GM12878 (cell line): ENCODE results near the gene ADK.

Source experiments
- CREM ChIP-seq: IDR thresholded peaks from 2 replicates; pipeline ENCODE4 v1.6.1; 2014; ENCODE audit warnings: antibody characterized with exemption, low read depth
- CTCF ChIP-seq, 3 experiments: IDR thresholded peaks in 2 of 3; conservative IDR thresholded peaks in 1 of 3; 2 replicates each; pipeline ENCODE4 v1.5.1; 2011; ENCODE audit warnings: low read depth in 3 of 3, low read length in 3 of 3, mild to moderate bottlenecking in 3 of 3, control low read depth in 2 of 3, moderate library complexity in 2 of 3, inconsistent platforms in 1 of 3, mixed read lengths in 1 of 3; ENCODE audit not compliant: control insufficient read depth in 2 of 3, insufficient read depth in 1 of 3; ENCODE audit errors: extremely low read depth in 1 of 3
- ETV6 ChIP-seq, 2 experiments: fragments of 450-650 bp in 1 of 2; IDR thresholded peaks in 1 of 2; conservative IDR thresholded peaks in 1 of 2; 2 replicates each; pipeline ENCODE4 v1.6.1; 2014; ENCODE audit warnings: antibody characterized with exemption in 1 of 2, borderline replicate concordance in 1 of 2, low read depth in 1 of 2, mild to moderate bottlenecking in 1 of 2, moderate library complexity in 1 of 2
- NFYB ChIP-seq: IDR thresholded peaks from 2 replicates; pipeline ENCODE4 v1.6.1; 2011; ENCODE audit warnings: low read depth, mild to moderate bottlenecking, low read length, improper control_type of control experiment, moderate library complexity; ENCODE audit not compliant: insufficient read depth
- USF1 ChIP-seq: IDR thresholded peaks from 2 replicates; pipeline ENCODE4 v1.6.1; 2011; ENCODE audit warnings: borderline replicate concordance, low read depth, mild to moderate bottlenecking, moderate library complexity, mixed read lengths, low read length; ENCODE audit not compliant: insufficient read depth; ENCODE audit errors: extremely low read length

GRCh38 chr10:74151879-74152722, 1.1 kb downstream of the ADK start:
- no peak for TF ChIP-seq CREM
- no peak for TF ChIP-seq CTCF (IDR thresholded peaks at IDR 0.05 in 2 of 3, conservative IDR thresholded peaks at IDR 0.05 in 1 of 3; ENCODE audit: control insufficient read depth in 2 of 3, extremely low read depth in 1 of 3, insufficient read depth in 1 of 3, low read depth in 3 of 3, low read length in 3 of 3)
- no peak for TF ChIP-seq NFYB
- TF ChIP-seq USF1, result no peak
- TF ChIP-seq ETV6 (conservative IDR thresholded peaks at IDR 0.05 in 1 of 2, IDR thresholded peaks at IDR 0.05 in 1 of 2; ENCODE audit: borderline replicate concordance in 1 of 2, low read depth in 1 of 2), result no peak
